Liver (tissue), 3 donors: Measurements from ENCODE around the gene ALDH1A1.

ENCODE experiments used
- CTCF ChIP-seq: fragments of 150-350 bp; IDR thresholded peaks from 2 replicates; pipeline ENCODE4 v1.5.1; 2017; ENCODE audit warnings: improper control_type of control experiment, low read depth, low read length; ENCODE audit not compliant: missing input control
- FOXA1 ChIP-seq: IDR thresholded peaks from 2 replicates; pipeline ENCODE4 v1.6.1; 2016; ENCODE audit warnings: antibody characterized with exemption
- GABPA ChIP-seq, 2 donors: IDR thresholded peaks in 1 of 2; conservative IDR thresholded peaks in 1 of 2; 2 replicates each; pipeline ENCODE4 v1.6.1; 2016; ENCODE audit warnings: antibody characterized with exemption in 2 of 2, mild to moderate bottlenecking in 1 of 2, moderate library complexity in 1 of 2
- HNF4G ChIP-seq: IDR thresholded peaks from 2 replicates; pipeline ENCODE4 v1.6.1; 2016; ENCODE audit warnings: antibody characterized with exemption
- JUND ChIP-seq, 2 donors: IDR thresholded peaks; 2 replicates each; pipeline ENCODE4 v1.6.1; 2016; ENCODE audit warnings: antibody characterized with exemption in 2 of 2
- TAF1 ChIP-seq: conservative IDR thresholded peaks from 2 replicates; pipeline ENCODE4 v1.6.1; 2016; ENCODE audit warnings: antibody characterized with exemption, mild to moderate bottlenecking
- TF ChIP-seq, protein P1 (sequence below): IDR thresholded peaks from 2 replicates; pipeline ENCODE4 v1.6.1; 2016; ENCODE audit warnings: antibody characterized with exemption
- TF ChIP-seq, protein P2 (sequence below): IDR thresholded peaks from 2 replicates; pipeline ENCODE4 v1.6.1; 2016; ENCODE audit warnings: antibody characterized with exemption, mild to moderate bottlenecking
- donor health status: healthy.
- donor health status: healthy.

DNA sequence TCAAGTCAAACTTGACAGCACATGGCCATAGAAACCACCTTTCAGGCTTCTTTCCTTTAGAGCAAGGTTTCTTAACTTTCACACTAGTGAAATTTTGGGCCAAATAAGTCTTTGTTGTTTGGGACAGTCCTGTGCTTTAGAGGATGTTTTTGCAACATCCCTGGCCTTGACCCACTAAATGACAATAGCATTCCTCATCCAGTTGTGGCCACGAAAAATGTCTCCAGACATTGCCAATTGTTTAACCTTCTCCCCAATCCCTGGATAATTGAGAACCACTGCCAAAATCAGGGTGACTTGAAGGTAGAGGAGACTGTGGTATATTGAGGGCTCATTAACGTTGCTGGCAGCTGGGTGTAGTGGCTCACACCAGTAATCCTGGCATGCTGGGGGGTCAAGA, 72.0 kb downstream of the ALDH1A1 start:
- TF ChIP-seq, protein P1, sequence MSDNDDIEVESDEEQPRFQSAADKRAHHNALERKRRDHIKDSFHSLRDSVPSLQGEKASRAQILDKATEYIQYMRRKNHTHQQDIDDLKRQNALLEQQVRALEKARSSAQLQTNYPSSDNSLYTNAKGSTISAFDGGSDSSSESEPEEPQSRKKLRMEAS: no peak
- TF ChIP-seq JUND (IDR thresholded peaks at IDR 0.05) (no peak), FOXA1 (no peak), CTCF (no peak), TAF1 (no peak), GABPA (IDR thresholded peaks at IDR 0.05 in 1 of 2, conservative IDR thresholded peaks at IDR 0.05 in 1 of 2) (no peak), HNF4G (no peak)
- TF ChIP-seq, protein P2, sequence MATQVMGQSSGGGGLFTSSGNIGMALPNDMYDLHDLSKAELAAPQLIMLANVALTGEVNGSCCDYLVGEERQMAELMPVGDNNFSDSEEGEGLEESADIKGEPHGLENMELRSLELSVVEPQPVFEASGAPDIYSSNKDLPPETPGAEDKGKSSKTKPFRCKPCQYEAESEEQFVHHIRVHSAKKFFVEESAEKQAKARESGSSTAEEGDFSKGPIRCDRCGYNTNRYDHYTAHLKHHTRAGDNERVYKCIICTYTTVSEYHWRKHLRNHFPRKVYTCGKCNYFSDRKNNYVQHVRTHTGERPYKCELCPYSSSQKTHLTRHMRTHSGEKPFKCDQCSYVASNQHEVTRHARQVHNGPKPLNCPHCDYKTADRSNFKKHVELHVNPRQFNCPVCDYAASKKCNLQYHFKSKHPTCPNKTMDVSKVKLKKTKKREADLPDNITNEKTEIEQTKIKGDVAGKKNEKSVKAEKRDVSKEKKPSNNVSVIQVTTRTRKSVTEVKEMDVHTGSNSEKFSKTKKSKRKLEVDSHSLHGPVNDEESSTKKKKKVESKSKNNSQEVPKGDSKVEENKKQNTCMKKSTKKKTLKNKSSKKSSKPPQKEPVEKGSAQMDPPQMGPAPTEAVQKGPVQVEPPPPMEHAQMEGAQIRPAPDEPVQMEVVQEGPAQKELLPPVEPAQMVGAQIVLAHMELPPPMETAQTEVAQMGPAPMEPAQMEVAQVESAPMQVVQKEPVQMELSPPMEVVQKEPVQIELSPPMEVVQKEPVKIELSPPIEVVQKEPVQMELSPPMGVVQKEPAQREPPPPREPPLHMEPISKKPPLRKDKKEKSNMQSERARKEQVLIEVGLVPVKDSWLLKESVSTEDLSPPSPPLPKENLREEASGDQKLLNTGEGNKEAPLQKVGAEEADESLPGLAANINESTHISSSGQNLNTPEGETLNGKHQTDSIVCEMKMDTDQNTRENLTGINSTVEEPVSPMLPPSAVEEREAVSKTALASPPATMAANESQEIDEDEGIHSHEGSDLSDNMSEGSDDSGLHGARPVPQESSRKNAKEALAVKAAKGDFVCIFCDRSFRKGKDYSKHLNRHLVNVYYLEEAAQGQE: no peak
